Heart right ventricle (tissue), 16 donors: Measurements from ENCODE around the gene TOP1. TPM values are rescaled to one million over a fixed set of nuclear protein-coding genes. Genes with fewer than 3 reads are reported as not detected.

Experiments
- ATAC-seq, 8 donors: fragments of 200-7000 bp; cut with Tn5 transposase; one replicate each; pipeline ENCODE4 v1.9.1; 2020; ENCODE audit warnings: mild to moderate bottlenecking in 8 of 8, moderate library complexity in 8 of 8, moderate number of reproducible peaks in 1 of 8
- DNase-seq, 2 donors: peaks; one replicate each; pipeline ENCODE4 v3.0.0-alpha.2; 2020
- H3K27ac ChIP-seq, 10 donors: fragments of 200-600 bp; sonication (generic) in 2 of 10; one replicate each; pipeline versions ENCODE4 v1.5.0 to v1.8.0; 2020 to 2022; ENCODE audit warnings: mild to moderate bottlenecking in 3 of 10
- H3K27me3 ChIP-seq, 7 donors: fragments of 200-600 bp; one replicate each; pipeline ENCODE4 v1.8.0; 2021 to 2022; ENCODE audit warnings: mild to moderate bottlenecking in 2 of 7
- H3K36me3 ChIP-seq, 9 donors: fragments of 200-600 bp; sonication (generic) in 1 of 9; one replicate each; pipeline versions ENCODE4 v1.5.0 to v1.8.0; 2020 to 2022; ENCODE audit warnings: mild to moderate bottlenecking in 2 of 9
- H3K4me1 ChIP-seq, 9 donors: fragments of 200-600 bp; sonication (generic) in 1 of 9; one replicate each; pipeline versions ENCODE4 v1.5.0 to v1.8.0; 2020 to 2022; ENCODE audit warnings: mild to moderate bottlenecking in 4 of 9
- H3K4me3 ChIP-seq, 10 donors: fragments of 200-600 bp; sonication (generic) in 2 of 10; one replicate each; pipeline versions ENCODE4 v1.5.0 to v1.8.0; 2020 to 2022; ENCODE audit warnings: mild to moderate bottlenecking in 7 of 10, moderate library complexity in 2 of 10
- H3K9me3 ChIP-seq, 11 donors: fragments of 200-600 bp in 10 of 11; sonication (generic) in 2 of 11; one replicate each; pipeline versions ENCODE4 v1.5.0 to v1.8.0; 2013 to 2022; ENCODE audit warnings: mild to moderate bottlenecking in 2 of 11, control low read depth in 1 of 11, moderate library complexity in 1 of 11
- WGBS, 2 donors: extraction: QIAGEN DNeasy Blood & Tissue Kit; methylation state at CpG; one replicate each; pipeline ENCODE4 v1.1.7; 2013; ENCODE audit warnings: inconsistent platforms in 1 of 2; 5-methylcytosine and 5-hydroxymethylcytosine counted together
- intact Hi-C, 10 donors: fragments of 100-400 bp; cut with DNase I; formaldehyde crosslinking; loops; one replicate each; pipeline versions ENCODE4 v1.11.1 to v1.14.2; 2022
- microRNA-seq, 2 donors: library from miRNA; unstranded; fragments of <30 nt; microRNA quantifications; one replicate each; pipeline ENCODE4 v1.2.0, GENCODE V29; 2021
- polyA plus RNA-seq, 2 donors: library from polyadenylated mRNA; stranded (reverse); fragments of 200-250 nt; gene quantifications; one replicate each; pipeline ENCODE4 v1.2.3, GENCODE V29; 2013
- total RNA-seq, 10 donors: library from RNA; stranded (reverse); fragmentation: NEBNext Ultra II Directional in 3 of 10; extraction: Animal tissue kit (Norgen Biotek cat#: 25700) in 3 of 10; gene quantifications; one replicate each; pipeline versions ENCODE4 v1.2.1 to v1.2.4, GENCODE V29; 2021 to 2023
- TF ChIP-seq, protein P1 (sequence below), 9 donors: fragments of 200-600 bp; sonication (generic) in 2 of 9; IDR thresholded peaks; one replicate each; pipeline versions ENCODE4 v1.5.0 to v1.8.0; 2021 to 2022; ENCODE audit warnings: antibody characterized with exemption in 9 of 9, mild to moderate bottlenecking in 5 of 9, moderate library complexity in 1 of 9
- donor health status: Arrhythmogenic right ventricular cardiomyopathy.
- donor health status: ischemic (EF 13 %, LVEDD 7.1; RV severe dilation, severe dysfunction).
- donor health status: healthy with polysubstance abuse.
- donor health status: DM: no; HTN: yes; CAD: no.
- donor health status: DM: no; HTN: no; CAD: no.
- donor health status: ischemic (EF 25% LVEDD 6.9; RV normal size, moderate dysfunction).
- donor health status: ischemic (EF 25% LVEDD 5.7; RV mildly dilated, moderate dysfunction).
- donor health status: healthy.
- donor health status: DM: yes; HTN: yes; CAD: no.
- donor health status: Ischemic cardiomyopathy.
- donor health status: ischemic (EF 35%, LVEDD 5.7; RV mildly dilated, moderate dysfunction).
- donor health status: nonischemic (EF 11% LVEDD 7.7; RV severe dilation, severe dysfunction).
- donor health status: DM: yes; HTN: yes; CAD: no.
- donor health status: PGD.
- donor health status: ischemic (EF 29% LVEDD 5.4; RV normal size, mild dysfunction).
- donor health status: nonischemic (EF 23%, LVEDD 6.1; RV moderate dilation, normal function).

The TOP1 gene
- total and polyA plus RNA-seq, 12 donors = 13.5 to 28.3 (median 23.1) TPM

DNA sequence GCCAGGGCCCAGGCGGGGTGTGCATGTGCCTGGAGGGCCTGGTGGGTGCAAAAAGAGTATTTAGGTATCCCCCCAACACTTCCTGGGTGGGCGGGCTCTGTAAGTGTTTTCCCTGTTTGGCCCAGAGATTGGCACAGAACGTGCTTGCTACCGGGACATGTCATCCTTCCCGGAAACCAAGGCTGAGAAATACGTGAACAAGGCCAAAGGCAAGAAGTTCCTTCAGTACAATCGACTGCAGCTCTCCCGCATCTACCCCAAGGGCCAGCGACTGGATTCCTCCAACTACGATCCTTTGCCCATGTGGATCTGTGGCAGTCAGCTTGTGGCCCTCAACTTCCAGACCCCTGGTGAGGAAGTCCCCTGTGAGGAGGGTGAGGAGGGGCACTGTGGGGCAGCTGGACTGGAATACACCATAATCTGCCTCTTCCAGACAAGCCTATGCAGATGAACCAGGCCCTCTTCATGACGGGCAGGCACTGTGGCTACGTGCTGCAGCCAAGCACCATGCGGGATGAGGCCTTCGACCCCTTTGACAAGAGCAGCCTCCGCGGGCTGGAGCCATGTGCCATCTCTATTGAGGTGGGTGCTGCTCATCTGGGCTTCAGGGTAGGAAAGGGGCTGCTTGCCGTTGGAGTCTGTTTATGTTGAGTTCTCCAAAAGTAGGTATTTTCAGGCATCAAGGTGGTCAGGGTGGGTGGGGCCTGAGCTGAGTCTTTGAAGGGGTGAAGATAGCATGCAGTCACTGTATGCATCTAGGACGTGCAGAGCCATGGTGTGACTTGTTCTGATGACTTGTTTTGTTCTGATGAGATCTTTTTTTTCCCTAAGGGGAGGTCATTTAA lies 143.9 kb downstream of the TOP1 start:
- peaks cover 0 to 99% (median 55%) of the 10 kb centered on the region in 9 donors for H3K36me3 ChIP-seq
- WGBS, 2 donors = 49 to 54% methylated on average over 18 of the region's 18 CpGs
- TF ChIP-seq, protein P1, sequence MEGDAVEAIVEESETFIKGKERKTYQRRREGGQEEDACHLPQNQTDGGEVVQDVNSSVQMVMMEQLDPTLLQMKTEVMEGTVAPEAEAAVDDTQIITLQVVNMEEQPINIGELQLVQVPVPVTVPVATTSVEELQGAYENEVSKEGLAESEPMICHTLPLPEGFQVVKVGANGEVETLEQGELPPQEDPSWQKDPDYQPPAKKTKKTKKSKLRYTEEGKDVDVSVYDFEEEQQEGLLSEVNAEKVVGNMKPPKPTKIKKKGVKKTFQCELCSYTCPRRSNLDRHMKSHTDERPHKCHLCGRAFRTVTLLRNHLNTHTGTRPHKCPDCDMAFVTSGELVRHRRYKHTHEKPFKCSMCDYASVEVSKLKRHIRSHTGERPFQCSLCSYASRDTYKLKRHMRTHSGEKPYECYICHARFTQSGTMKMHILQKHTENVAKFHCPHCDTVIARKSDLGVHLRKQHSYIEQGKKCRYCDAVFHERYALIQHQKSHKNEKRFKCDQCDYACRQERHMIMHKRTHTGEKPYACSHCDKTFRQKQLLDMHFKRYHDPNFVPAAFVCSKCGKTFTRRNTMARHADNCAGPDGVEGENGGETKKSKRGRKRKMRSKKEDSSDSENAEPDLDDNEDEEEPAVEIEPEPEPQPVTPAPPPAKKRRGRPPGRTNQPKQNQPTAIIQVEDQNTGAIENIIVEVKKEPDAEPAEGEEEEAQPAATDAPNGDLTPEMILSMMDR (IDR thresholded peaks at IDR 0.05) = no peak
- no peaks in the 10 kb centered on the region for H3K27me3 ChIP-seq
- peak overlapping the region in 1 of 10 donors; percentile 0 for H3K4me3 ChIP-seq
- H3K9me3 ChIP-seq = no peaks in the 10 kb centered on the region
- DNase-seq (peak in 1 of 2 donors; percentile 14), ATAC-seq (peak in 7 of 8 donors; percentile 2 to 20 (median 15))
- H3K4me1 ChIP-seq = peaks cover 26 to 65% (median 55%) of the 10 kb centered on the region in 9 donors
- H3K27ac ChIP-seq = peak overlapping the region; percentile 55 to 93 (median 85)
- intact Hi-C loops = loop anchor here (1.0 to 10.0 kb wide), 14 partner anchors 35 to 240 kb away; partner anchors contain the start of genes LPIN3 (in 5 of the 10), PLCG1 (in 4 of the 10) and ZHX3 (in 3 of the 10)

DNA sequence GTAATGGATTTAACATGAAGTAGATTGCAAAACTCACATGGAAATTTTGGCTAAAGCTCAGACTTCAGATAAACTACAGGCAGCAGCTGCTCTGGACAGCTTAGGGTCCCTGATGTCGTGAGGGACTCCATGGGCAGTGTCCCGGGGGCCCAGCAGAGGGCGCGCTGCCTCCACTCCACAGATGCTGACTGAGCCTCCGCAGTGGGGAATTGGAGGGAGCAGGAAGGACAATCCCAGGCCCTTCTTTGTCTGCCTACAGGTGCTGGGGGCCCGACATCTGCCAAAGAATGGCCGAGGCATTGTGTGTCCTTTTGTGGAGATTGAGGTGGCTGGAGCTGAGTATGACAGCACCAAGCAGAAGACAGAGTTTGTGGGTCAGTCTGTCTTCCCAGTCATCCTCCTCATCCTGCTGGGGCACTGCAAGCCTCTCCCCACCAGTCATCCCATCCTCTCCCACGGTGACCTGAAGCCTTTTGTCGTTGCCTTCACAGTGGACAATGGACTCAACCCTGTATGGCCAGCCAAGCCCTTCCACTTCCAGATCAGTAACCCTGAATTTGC lies 144.6 kb downstream of the TOP1 start:
- TF ChIP-seq, protein P1 (IDR thresholded peaks at IDR 0.05) = peak; percentile 94 to 99 (median 98)
- ATAC-seq = peak; percentile 79 to 89 (median 85)
- peak; percentile 89 to 90 for DNase-seq
- WGBS, 2 donors = 7 to 15% methylated on average over 9 of the region's 9 CpGs
- intact Hi-C loops = loop anchor here (1.0 to 10.0 kb wide), 14 partner anchors 36 to 239 kb away; partner anchors contain the start of genes LPIN3 (in 5 of the 10), PLCG1 (in 4 of the 10) and ZHX3 (in 3 of the 10)
- Histone ChIP-seq H3K4me1 (peaks cover 30 to 72% (median 62%) of the 10 kb centered on the region in 9 donors), H3K9me3 (no peaks in the 10 kb centered on the region), H3K36me3 (peaks cover 0 to 96% (median 47%) of the 10 kb centered on the region in 9 donors), H3K27me3 (no peaks in the 10 kb centered on the region), H3K27ac (peak overlapping the region; percentile 66 to 93 (median 85)), H3K4me3 (peak overlapping the region in 1 of 10 donors; percentile 0)

DNA sequence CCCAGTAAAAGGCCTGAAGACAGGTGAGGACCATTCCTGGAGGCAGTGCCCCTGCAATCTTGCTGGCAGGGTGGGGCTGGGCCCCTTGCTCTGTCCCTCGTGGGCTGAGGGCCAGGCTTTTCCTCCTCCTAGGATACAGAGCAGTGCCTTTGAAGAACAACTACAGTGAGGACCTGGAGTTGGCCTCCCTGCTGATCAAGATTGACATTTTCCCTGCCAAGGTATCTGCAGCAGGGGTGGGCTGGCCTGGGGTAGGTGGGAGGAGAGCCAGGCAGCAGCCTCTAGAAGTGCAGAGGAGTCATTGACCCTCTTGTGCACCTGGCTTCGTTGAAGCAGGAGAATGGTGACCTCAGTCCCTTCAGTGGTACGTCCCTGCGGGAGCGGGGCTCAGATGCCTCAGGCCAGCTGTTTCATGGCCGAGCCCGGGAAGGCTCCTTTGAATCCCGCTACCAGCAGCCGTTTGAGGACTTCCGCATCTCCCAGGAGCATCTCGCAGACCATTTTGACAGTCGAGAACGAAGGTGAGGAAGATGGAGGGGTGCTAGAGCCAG lies 145.2 kb downstream of the TOP1 start:
- 86 to 89% methylated on average over 13 of the region's 13 CpGs for WGBS, 2 donors
- TF ChIP-seq, protein P1 (IDR thresholded peaks at IDR 0.05) = no peak
- peak overlapping the region; percentile 59 to 93 (median 85) for H3K27ac ChIP-seq
- H3K27me3 ChIP-seq = no peaks in the 10 kb centered on the region
- H3K4me1 ChIP-seq = peaks cover 36 to 79% (median 68%) of the 10 kb centered on the region in 9 donors
- intact Hi-C loops = loop anchor here (1.0 to 10.0 kb wide), 14 partner anchors 37 to 238 kb away; partner anchors contain the start of genes LPIN3 (in 5 of the 10), PLCG1 (in 4 of the 10) and ZHX3 (in 3 of the 10)
- no peak overlapping the region for H3K4me3 ChIP-seq
- DNase-seq (peak in 1 of 2 donors; percentile 3), ATAC-seq (no peak)
- H3K9me3 ChIP-seq = no peaks in the 10 kb centered on the region
- H3K36me3 ChIP-seq = peaks cover 0 to 90% (median 41%) of the 10 kb centered on the region in 9 donors

Small RNA genes lying within 50 kb of the gene (microRNA-seq; reads per million reads assigned to microRNA genes)
- gene MIR6871 = 0 to 0.51 reads per million in 2 donors

Other genes starting within 250 kb of the TOP1 start
- 10 to 100 TPM; 36.6 to 63.6 (median 47.9) TPM for gene PLCG1, start 108.7 kb downstream of the TOP1 start, total RNA-seq
- 10 to 100 TPM; 38.8 to 81.7 TPM for gene PLCG1, start 108.7 kb downstream of the TOP1 start, polyA plus RNA-seq